ENCODE data around the gene UTS2R.

DNA sequence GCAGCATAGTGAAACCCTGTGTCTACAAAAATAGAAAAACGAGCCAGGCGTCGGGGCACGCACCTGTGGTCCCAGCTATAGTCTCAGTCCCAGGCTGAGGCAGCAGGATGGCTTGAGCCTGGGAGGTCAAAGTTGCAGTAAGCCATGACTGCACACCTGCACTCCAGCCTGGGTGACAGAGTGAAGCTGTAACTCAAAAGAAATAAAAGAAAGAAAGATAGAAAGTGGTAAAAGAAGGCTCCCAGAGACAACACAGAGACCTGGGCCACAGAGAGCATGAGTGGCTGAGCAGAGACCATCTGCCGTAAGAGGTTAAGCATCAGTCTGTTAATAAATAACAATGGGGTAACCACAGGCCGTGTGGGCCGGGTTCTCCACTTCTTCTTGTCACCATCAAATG lies 31.3 kb downstream of the UTS2R start:
- TF ChIP-seq, protein P1, sequence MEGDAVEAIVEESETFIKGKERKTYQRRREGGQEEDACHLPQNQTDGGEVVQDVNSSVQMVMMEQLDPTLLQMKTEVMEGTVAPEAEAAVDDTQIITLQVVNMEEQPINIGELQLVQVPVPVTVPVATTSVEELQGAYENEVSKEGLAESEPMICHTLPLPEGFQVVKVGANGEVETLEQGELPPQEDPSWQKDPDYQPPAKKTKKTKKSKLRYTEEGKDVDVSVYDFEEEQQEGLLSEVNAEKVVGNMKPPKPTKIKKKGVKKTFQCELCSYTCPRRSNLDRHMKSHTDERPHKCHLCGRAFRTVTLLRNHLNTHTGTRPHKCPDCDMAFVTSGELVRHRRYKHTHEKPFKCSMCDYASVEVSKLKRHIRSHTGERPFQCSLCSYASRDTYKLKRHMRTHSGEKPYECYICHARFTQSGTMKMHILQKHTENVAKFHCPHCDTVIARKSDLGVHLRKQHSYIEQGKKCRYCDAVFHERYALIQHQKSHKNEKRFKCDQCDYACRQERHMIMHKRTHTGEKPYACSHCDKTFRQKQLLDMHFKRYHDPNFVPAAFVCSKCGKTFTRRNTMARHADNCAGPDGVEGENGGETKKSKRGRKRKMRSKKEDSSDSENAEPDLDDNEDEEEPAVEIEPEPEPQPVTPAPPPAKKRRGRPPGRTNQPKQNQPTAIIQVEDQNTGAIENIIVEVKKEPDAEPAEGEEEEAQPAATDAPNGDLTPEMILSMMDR (conservative IDR thresholded peaks at IDR 0.05; ENCODE audit: low read depth, low read length): no peak
- no peak for TF ChIP-seq CHD1 (IDR thresholded peaks at IDR 0.05; ENCODE audit: low read depth, low read length)
- no peak for TF ChIP-seq BHLHE40 (IDR thresholded peaks at IDR 0.05; ENCODE audit: low read depth, low read length)
- no peak for TF ChIP-seq CEBPB (IDR thresholded peaks at IDR 0.05; ENCODE audit: low read depth, low read length)

Data from IMR-90 (cell line).